22Rv1 (cell line): Measurements from ENCODE around the gene ARHGAP26.

Experiments
- CTCF ChIP-seq: fragments of 450-650 bp; IDR thresholded peaks from 2 replicates; pipeline ENCODE4 v1.5.1; 2017; ENCODE audit warnings: mild to moderate bottlenecking
- ZFX ChIP-seq: fragments of 450-650 bp; IDR thresholded peaks from 2 replicates; pipeline ENCODE4 v1.6.1; 2017; ENCODE audit warnings: antibody characterized with exemption, borderline replicate concordance

DNA sequence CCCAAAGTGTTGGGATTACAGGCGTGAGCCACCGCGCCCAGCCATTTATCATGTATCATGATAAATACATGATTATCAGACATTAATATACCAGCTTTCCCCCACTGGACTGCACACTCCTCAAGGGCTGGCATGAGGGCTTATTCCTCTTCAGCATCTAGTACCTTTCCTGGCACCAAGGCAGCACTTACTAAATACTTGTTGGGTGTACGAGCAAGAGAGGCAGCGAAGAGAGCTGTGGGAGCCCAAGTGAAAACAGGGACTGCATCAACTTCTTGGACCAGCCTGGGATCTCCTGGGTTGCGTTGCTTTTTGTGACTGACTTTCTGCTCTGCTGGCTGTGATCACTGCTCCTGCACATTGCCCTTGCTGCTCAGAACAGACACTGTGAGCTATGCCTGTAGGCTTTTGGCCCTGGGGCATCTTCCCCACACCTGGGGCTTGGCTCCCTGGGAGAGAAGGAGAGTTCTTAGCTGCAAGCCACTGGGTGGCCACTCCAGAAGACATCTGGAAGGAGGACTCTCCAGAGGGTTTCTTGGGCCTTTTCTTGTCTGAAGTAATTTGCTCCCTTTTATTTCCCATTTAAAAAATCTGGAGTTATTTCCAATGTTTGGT is 409.1 kb downstream of the ARHGAP26 start:
- TF ChIP-seq CTCF (no peak), ZFX (no peak)
